Stimulated activated CD4-positive, alpha-beta T cell treated with anti-CD3 and anti-CD28 coated beads, Interleukin-4, amount 100 ng/mL, for 48 hours (primary cell): ENCODE results near the gene GPR17.

ENCODE experiments used
- DNase-seq, 2 donors: peaks; one replicate each; pipeline ENCODE4 v3.0.0-alpha.2; 2020; ENCODE audit warnings: low read depth in 2 of 2

GPR17 gene

GRCh38 chr2:127629637-127630036 lies 16.3 kb upstream of the GPR17 start:
- no peak for DNase-seq

- DNase-seq: no peak
Observed at GRCh38 chr2:127630096-127630863, 15.7 kb upstream of the GPR17 start.

GRCh38 chr2:127630864-127631540 lies 15.0 kb upstream of the GPR17 start:
- no peak for DNase-seq

- DNase-seq: no peak
Observed at GRCh38 chr2:127631541-127631996, 14.4 kb upstream of the GPR17 start.

GRCh38 chr2:127631997-127632581 lies 13.9 kb upstream of the GPR17 start:
- DNase-seq: no peak

GRCh38 chr2:127632592-127633489 lies 13.1 kb upstream of the GPR17 start:
- DNase-seq: no peak

- DNase-seq: no peak
Observed at GRCh38 chr2:127633556-127634065, 12.3 kb upstream of the GPR17 start.

GRCh38 chr2:127634066-127634617 lies 11.8 kb upstream of the GPR17 start:
- no peak for DNase-seq

- no peak for DNase-seq
Observed at GRCh38 chr2:127634626-127635379, 11.2 kb upstream of the GPR17 start.

GRCh38 chr2:127635380-127636237 lies 10.3 kb upstream of the GPR17 start:
- DNase-seq: no peak

GRCh38 chr2:127636248-127637235 lies 9.4 kb upstream of the GPR17 start:
- no peak for DNase-seq

- DNase-seq: no peak
Observed at GRCh38 chr2:127637236-127637630, 8.7 kb upstream of the GPR17 start.

- DNase-seq: no peak
Observed at GRCh38 chr2:127637725-127638252, 8.2 kb upstream of the GPR17 start.

- no peak for DNase-seq
Observed at GRCh38 chr2:127638361-127639110, 7.4 kb upstream of the GPR17 start.

- DNase-seq: no peak
Observed at GRCh38 chr2:127639111-127639474, 6.9 kb upstream of the GPR17 start.

GRCh38 chr2:127640082-127641072 lies 5.6 kb upstream of the GPR17 start:
- DNase-seq: peak in 1 of 2 donors; percentile 19
